ENCODE results near the gene FGR.

Gene FGR

DNA sequence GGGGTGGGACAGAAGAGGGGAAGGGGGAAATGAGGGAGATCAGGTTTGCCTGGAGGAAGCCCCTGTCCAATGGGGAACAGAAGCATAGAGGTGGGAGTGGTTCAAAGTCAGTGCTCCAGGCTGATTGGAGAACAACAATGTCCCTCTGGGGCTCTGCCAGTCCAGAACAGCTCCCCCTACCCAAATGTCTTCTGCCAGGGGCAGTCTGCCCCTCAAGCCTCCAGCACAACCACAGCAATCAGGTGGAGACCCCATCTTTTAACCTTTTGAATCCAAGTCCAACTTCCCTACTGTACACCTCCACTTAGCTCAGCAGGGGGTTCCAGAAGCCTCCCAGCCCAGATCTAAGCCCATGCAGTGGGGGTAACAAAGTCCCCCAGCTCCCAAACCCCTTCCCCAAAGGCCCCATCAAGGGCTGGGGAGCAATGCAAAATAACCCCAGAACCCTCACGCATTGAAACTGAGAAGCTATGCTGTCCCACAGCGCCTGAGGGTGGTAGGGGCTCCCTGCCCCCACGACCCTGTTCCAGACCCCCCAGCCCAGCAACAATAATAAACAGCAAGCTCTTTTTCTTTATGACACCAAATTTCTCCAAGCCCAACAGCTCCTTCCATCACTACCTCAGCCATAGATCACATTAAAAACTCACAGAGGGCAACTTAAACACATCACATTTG, 34.3 kb downstream of the FGR start:
- H3K4me1 ChIP-seq (ENCODE audit: control insufficient read depth, low read depth, low read length): peaks cover 52% of the 10 kb centered on the region
- no peak overlapping the region for H3K9ac ChIP-seq (ENCODE audit: low read length)
- no peak overlapping the region for H3K4me3 ChIP-seq (ENCODE audit: low read length)

DNA sequence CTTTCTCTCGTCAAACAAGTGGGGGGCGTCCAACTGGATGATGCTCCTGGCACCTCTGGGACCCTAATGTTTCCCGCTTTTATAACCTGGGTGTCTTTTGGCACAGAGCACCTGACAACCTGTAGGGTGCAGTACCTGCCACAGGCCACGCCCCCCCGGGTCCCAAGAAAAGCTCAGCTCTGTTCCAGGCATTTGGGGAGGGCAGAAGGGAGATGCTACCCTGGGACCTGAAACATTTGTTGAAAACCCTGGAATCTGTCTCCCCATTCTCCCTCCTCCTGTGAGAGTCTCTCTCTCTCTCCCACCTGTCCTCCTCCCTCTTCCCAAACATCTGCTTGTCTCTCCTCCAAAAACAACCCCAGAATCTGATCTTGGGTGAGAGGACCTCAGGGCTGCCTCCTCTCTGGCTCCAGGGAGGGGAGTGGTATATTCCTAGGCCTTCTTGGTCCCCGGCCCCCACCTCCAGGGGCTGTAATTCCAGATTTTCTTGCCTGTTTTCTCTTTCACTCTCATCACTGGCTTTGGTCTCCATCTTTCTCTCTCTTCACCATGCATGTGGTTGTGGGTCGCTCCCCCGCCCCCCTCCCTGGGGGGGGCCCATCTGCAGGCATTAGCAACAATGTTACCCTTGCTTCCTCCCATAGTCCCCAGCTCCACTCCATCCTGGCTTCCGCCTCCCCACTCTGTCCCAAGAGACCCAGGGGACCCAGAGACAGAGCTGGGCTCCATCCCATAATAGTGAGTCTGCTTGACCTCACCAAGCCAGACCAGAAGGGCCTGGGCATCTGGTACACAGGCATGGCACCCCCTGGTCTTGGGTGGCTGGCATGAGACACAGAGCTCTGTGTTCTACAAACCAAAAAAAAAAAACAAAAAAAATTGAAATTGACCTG, 35.1 kb downstream of the FGR start:
- Histone ChIP-seq H3K27ac (ENCODE audit: low read length) (no peak overlapping the region), H3K4me1 (ENCODE audit: control insufficient read depth, low read depth, low read length) (peaks cover 44% of the 10 kb centered on the region), H3K27me3 (ENCODE audit: control insufficient read depth, insufficient read depth, low read length) (peaks cover 2% of the 10 kb centered on the region), H3K36me3 (ENCODE audit: control insufficient read depth, low read depth, low read length) (no peaks in the 10 kb centered on the region), H3K4me3 (ENCODE audit: low read length) (no peak overlapping the region), H3K9me3 (ENCODE audit: control insufficient read depth, low read depth, low read length) (no peaks in the 10 kb centered on the region), H3K9ac (ENCODE audit: low read length) (no peak overlapping the region)

More for the DNA sequence above, 34.3 kb downstream of the FGR start:
- Histone ChIP-seq H3K27ac (ENCODE audit: low read length) (no peak overlapping the region), H3K27me3 (ENCODE audit: control insufficient read depth, insufficient read depth, low read length) (peaks cover 6% of the 10 kb centered on the region), H3K9me3 (ENCODE audit: control insufficient read depth, low read depth, low read length) (no peaks in the 10 kb centered on the region), H3K36me3 (ENCODE audit: control insufficient read depth, low read depth, low read length) (no peaks in the 10 kb centered on the region)

DNA sequence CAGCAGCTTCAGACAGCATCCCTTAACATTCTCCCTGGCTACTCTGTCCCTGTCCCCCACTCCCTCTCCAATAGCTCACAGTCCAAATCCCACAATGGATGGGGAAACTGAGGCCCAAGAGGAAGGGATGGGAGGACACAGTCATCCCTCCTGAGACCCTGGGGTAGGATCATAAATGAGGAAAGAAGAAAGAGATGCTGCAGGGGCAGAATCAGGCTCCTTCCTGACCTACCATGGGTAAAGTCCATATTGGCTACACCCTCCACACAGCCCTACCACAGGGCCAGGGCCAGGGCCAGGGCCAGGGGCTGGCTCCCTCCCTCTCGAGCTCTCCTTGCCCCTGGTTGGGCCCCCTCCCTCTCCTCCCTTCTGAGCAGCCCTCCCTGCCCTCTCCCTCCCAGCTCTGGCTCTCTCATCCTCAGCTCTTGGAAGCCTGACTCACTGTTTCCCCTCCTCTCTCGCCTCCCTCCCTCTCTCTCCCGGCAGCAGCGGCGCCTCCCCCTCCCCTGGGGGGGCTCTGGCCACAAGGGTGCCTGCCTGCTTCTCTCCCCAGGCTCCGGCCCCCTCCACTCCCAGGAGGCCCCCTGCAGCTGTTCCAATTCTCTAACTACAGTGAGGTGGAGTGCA, 36.0 kb downstream of the FGR start:
- H3K27me3 ChIP-seq (ENCODE audit: control insufficient read depth, insufficient read depth, low read length): no peaks in the 10 kb centered on the region
- H3K4me1 ChIP-seq (ENCODE audit: control insufficient read depth, low read depth, low read length): peaks cover 51% of the 10 kb centered on the region
- no peaks in the 10 kb centered on the region for H3K9me3 ChIP-seq (ENCODE audit: control insufficient read depth, low read depth, low read length)
- H3K9ac ChIP-seq (ENCODE audit: low read length): no peak overlapping the region
- no peak overlapping the region for H3K27ac ChIP-seq (ENCODE audit: low read length)
- H3K4me3 ChIP-seq (ENCODE audit: low read length): no peak overlapping the region
- H3K36me3 ChIP-seq (ENCODE audit: control insufficient read depth, low read depth, low read length): no peaks in the 10 kb centered on the region

DNA sequence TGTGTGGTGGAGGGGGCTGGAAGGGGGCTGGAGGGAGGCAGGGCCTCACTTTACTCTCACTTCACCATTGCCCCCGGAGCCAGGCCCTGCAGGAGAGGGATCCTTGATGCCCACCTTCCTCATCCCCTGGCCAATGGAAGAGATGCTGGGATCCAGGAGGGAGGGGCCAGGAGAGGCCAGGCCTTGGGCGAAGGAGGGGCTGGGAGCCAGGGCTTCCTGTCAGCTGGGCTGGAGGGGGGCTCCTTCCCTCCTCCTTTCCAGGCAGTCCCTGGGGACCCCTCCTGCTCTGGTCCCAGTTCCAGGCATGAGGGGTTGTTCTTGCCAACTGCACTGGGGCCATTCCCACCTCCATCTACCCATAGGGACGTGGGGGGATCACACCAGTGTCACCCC, 36.7 kb downstream of the FGR start:
- Histone ChIP-seq H3K27ac (ENCODE audit: low read length) (no peak overlapping the region), H3K9ac (ENCODE audit: low read length) (no peak overlapping the region), H3K4me1 (ENCODE audit: control insufficient read depth, low read depth, low read length) (peaks cover 59% of the 10 kb centered on the region)

DNA sequence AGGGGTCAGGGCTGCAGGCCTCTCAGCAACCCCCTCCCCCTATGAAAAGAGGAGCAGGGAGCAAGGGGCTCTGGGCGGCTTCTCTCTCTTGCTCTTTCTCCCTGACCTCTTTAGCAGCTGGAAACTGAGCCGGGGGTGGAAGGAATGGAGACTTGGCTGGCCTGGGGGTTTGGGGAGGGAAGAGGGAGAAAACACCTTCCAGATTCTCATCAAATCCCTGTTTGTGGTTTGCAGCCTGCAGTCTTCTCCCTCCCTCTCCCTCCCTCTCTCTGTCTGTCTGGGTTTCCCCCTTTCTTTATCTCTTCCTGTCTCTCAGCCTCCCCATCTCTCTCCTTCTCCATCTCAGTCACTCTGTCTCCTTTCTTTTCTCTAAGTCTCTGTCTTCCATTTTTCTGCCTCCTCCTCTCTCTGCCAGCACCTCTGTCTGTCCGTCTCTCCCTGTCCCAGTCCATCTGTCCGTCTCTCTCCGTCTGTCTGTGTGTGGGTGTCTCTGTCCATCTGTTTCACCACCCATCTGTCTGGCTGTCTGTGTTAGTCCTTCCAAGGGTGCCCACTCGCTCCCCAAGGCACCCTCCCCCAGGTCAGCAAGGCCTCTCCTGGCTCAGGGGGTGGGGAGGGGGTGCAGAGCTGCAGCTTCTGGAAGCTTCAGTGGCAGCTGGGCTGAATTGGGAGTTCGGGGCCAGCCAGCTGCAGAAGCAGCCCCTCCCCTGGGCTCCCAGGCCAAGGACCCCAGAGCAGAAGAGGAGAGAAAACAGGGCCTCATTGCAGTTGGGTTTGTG, 37.3 kb downstream of the FGR start:
- no peak overlapping the region for H3K9ac ChIP-seq (ENCODE audit: low read length)
- H3K27me3 ChIP-seq (ENCODE audit: control insufficient read depth, insufficient read depth, low read length): no peaks in the 10 kb centered on the region
- H3K4me3 ChIP-seq (ENCODE audit: low read length): no peak overlapping the region
- no peak overlapping the region for H3K27ac ChIP-seq (ENCODE audit: low read length)
- H3K4me1 ChIP-seq (ENCODE audit: control insufficient read depth, low read depth, low read length): peaks cover 63% of the 10 kb centered on the region
- no peaks in the 10 kb centered on the region for H3K36me3 ChIP-seq (ENCODE audit: control insufficient read depth, low read depth, low read length)
- no peaks in the 10 kb centered on the region for H3K9me3 ChIP-seq (ENCODE audit: control insufficient read depth, low read depth, low read length)

More for the DNA sequence above, 36.7 kb downstream of the FGR start:
- Histone ChIP-seq H3K36me3 (ENCODE audit: control insufficient read depth, low read depth, low read length) (no peaks in the 10 kb centered on the region), H3K27me3 (ENCODE audit: control insufficient read depth, insufficient read depth, low read length) (no peaks in the 10 kb centered on the region), H3K9me3 (ENCODE audit: control insufficient read depth, low read depth, low read length) (no peaks in the 10 kb centered on the region), H3K4me3 (ENCODE audit: low read length) (no peak overlapping the region)

DNA sequence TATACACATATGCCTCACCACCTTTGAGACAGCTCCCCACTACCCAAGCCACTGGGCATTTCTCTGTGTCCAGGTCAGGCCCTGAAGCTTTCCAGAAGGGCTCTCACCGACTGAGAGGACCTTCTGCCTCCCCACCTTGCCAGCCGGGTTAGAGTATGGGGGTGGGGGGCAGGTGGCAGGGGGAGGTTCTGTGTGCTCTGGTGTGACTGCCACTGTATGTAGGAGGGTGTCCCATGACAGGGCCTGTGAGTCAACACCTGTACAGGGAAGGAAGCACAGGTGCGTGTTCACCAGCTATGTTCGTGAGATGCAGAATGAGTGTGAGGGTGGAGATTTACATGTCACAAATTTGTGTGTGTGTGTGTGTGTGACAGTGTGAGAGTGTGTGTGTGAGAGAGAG, 38.0 kb downstream of the FGR start:
- no peak overlapping the region for H3K27ac ChIP-seq (ENCODE audit: low read length)
- H3K4me1 ChIP-seq (ENCODE audit: control insufficient read depth, low read depth, low read length): peaks cover 65% of the 10 kb centered on the region
- H3K4me3 ChIP-seq (ENCODE audit: low read length): no peak overlapping the region
- H3K9me3 ChIP-seq (ENCODE audit: control insufficient read depth, low read depth, low read length): no peaks in the 10 kb centered on the region
- no peaks in the 10 kb centered on the region for H3K27me3 ChIP-seq (ENCODE audit: control insufficient read depth, insufficient read depth, low read length)
- no peak overlapping the region for H3K9ac ChIP-seq (ENCODE audit: low read length)
- no peaks in the 10 kb centered on the region for H3K36me3 ChIP-seq (ENCODE audit: control insufficient read depth, low read depth, low read length)

DNA sequence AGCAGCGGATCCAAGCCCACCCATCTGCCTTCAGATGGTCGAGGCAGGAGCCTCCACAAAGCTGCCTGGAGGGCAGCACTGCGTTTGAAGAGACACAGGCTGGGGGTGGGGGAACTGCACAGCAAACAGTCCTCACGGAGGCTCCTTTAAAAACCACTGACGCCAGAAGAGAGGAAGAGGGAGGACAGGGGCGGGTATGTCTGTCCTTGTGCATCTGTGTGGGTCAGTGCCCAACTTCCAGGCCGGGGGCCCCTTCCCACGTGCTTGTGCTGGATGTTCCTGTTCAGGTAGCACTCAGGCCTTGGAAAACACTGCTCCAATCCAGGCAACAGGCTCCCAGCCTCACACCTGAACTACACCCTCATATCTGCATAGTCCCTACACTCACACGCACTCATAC, 38.7 kb downstream of the FGR start:
- no peak overlapping the region for H3K27ac ChIP-seq (ENCODE audit: low read length)

DNA sequence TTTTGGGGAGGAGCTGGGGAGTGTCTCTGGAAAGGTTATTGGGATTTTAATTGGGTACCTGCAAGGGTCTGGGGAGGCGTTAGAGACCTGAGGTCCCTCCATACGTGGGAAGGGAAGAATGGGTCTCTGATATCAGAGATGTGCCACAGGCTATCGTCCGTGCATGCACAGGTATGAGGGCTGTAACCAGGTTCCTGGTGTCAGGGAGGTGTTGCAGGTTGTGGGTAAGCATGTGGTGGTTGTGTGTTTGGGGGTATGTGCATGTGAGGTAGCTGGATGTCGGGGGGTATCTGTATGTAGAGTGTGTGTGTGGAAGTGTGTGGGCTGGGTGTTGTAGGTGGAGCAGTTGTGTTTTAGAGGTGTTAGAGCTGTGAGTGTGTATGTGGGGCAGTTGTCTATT, 39.4 kb downstream of the FGR start:
- Histone ChIP-seq H3K27me3 (ENCODE audit: control insufficient read depth, insufficient read depth, low read length) (no peaks in the 10 kb centered on the region), H3K9ac (ENCODE audit: low read length) (no peak overlapping the region), H3K4me1 (ENCODE audit: control insufficient read depth, low read depth, low read length) (peaks cover 53% of the 10 kb centered on the region), H3K27ac (ENCODE audit: low read length) (no peak overlapping the region), H3K9me3 (ENCODE audit: control insufficient read depth, low read depth, low read length) (no peaks in the 10 kb centered on the region), H3K4me3 (ENCODE audit: low read length) (no peak overlapping the region), H3K36me3 (ENCODE audit: control insufficient read depth, low read depth, low read length) (no peaks in the 10 kb centered on the region)

More for the DNA sequence above, 38.7 kb downstream of the FGR start:
- no peak overlapping the region for H3K9ac ChIP-seq (ENCODE audit: low read length)
- no peaks in the 10 kb centered on the region for H3K9me3 ChIP-seq (ENCODE audit: control insufficient read depth, low read depth, low read length)
- no peak overlapping the region for H3K4me3 ChIP-seq (ENCODE audit: low read length)
- peaks cover 59% of the 10 kb centered on the region for H3K4me1 ChIP-seq (ENCODE audit: control insufficient read depth, low read depth, low read length)
- no peaks in the 10 kb centered on the region for H3K27me3 ChIP-seq (ENCODE audit: control insufficient read depth, insufficient read depth, low read length)
- H3K36me3 ChIP-seq (ENCODE audit: control insufficient read depth, low read depth, low read length): no peaks in the 10 kb centered on the region

DNA sequence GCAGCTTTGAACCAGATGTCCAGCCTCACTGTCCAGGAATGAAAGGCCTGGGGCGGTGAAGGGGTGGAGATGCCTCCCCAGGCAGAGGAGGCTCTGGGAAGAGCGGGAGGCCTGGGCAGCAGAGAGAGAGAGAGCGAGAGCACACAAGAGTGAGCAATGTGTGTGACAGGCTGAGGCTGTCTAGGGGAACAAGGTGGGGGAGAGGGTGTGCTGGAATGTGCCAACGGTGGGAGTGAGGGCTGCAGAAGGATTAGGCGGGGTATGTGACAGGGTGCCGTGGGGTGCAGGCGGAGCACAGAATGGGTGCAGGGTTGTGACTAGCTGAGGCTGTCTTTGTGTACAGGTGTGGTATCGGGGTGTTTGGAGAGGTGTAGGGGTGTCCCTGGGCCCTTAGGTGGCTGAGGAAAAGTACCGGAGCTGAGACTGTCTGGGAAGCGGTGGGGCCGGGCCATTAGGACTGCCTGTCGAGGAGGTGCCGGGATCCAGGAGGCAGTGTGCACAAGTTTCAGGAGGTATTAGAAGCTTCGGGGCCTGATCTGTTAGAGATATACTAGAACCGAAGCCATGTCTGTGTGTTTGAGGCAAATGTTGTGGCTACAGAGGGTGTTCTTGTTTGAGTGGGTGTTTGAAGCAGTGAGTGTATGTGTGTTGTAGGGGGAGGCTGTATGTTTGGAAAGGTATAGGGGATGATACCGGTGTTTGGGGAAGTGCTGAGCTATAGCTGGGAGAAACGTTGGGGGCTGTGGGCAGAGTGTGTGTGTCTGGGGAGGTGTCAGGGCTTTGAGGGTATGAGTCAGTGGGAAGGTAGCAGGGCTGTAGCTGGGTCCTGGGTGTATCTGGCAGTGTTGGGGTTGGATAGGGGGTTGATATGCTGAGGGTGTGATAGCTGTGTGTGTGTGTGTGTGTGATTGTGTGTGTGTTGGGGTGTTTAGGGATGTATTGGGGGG, 40.1 kb downstream of the FGR start:
- Histone ChIP-seq H3K36me3 (ENCODE audit: control insufficient read depth, low read depth, low read length) (no peaks in the 10 kb centered on the region), H3K4me3 (ENCODE audit: low read length) (no peak overlapping the region), H3K4me1 (ENCODE audit: control insufficient read depth, low read depth, low read length) (peaks cover 48% of the 10 kb centered on the region), H3K27ac (ENCODE audit: low read length) (no peak overlapping the region), H3K9me3 (ENCODE audit: control insufficient read depth, low read depth, low read length) (no peaks in the 10 kb centered on the region), H3K27me3 (ENCODE audit: control insufficient read depth, insufficient read depth, low read length) (no peaks in the 10 kb centered on the region), H3K9ac (ENCODE audit: low read length) (no peak overlapping the region)

DNA sequence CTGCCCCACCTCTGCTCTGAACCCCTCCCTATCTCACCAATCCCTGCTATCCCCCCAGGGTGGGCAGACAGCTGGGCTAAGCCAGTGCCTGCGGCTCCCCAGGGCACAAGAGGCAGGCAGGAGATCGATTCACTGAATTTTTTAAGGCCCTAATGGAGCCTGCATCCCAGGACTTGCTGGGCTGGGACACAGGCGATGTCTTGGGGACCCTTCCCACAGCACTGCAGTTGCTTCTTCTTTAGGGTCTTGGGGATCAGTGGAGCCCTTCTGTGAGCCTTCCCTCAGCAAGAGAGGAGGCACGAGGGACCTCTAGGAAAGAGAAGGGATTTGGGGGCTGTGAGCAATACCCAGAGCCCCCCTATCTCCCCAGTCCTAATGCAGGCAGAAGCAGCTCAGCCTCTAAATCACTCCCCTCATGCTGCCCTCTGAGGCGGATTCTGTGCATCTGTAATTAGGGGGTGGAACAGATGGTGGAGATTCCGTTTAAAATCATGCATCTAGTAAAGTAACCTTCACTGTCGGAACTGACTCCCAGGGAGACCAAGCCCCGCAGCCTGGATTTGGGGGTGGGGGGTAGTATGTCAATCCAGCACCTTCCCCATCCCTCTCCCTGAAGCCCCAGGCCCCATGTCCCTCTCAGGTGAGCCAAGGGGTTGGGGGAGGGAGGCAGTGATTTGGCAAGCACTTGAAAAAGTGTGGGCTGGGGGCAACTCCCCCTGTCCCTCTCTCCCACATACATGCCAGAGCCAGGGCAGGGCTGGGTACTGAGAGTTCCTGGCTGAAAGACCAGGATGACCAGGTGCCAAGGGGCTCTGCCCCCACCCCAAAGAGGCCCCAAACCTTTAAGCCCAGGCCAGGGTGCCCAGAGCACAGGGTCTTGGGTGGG, 41.1 kb downstream of the FGR start:
- peaks cover 6% of the 10 kb centered on the region for H3K36me3 ChIP-seq (ENCODE audit: control insufficient read depth, low read depth, low read length)
- no peaks in the 10 kb centered on the region for H3K9me3 ChIP-seq (ENCODE audit: control insufficient read depth, low read depth, low read length)
- H3K27me3 ChIP-seq (ENCODE audit: control insufficient read depth, insufficient read depth, low read length): no peaks in the 10 kb centered on the region
- H3K9ac ChIP-seq (ENCODE audit: low read length): no peak overlapping the region
- H3K4me1 ChIP-seq (ENCODE audit: control insufficient read depth, low read depth, low read length): peaks cover 39% of the 10 kb centered on the region
- no peak overlapping the region for H3K4me3 ChIP-seq (ENCODE audit: low read length)
- no peak overlapping the region for H3K27ac ChIP-seq (ENCODE audit: low read length)
